K562 (cell line): ENCODE results near the gene ST6GALNAC1. TPM values are rescaled to one million over a fixed set of nuclear protein-coding genes. Genes with fewer than 3 reads are reported as not detected.

Source experiments
- CREB3 ChIP-seq: fragments of 450-650 bp; conservative IDR thresholded peaks from 2 replicates; pipeline ENCODE4 v1.6.1; 2016; ENCODE audit warnings: missing genetic modification characterization, low read depth, mild to moderate bottlenecking, missing compliant biosample characterization, moderate library complexity
- CTCFL ChIP-seq: IDR thresholded peaks from 2 replicates; pipeline ENCODE4 v1.6.1; 2011; ENCODE audit warnings: borderline replicate concordance, low read depth, mild to moderate bottlenecking, moderate library complexity, low read length; ENCODE audit not compliant: insufficient read depth, poor library complexity, severe bottlenecking
- ETS2 ChIP-seq: IDR thresholded peaks from 2 replicates; pipeline ENCODE4 v1.6.1; 2016; ENCODE audit warnings: borderline replicate concordance, missing genetic modification characterization, mild to moderate bottlenecking, moderate library complexity, missing compliant biosample characterization; ENCODE audit not compliant: poor library complexity, severe bottlenecking
- FOXJ3 ChIP-seq: sonication (generic); formaldehyde crosslinking; IDR thresholded peaks from 2 replicates; pipeline ENCODE4 v1.4.0; 2020; ENCODE audit warnings: mild to moderate bottlenecking, missing genetic modification reagents
- GATAD2B ChIP-seq: fragments of 450-650 bp; IDR thresholded peaks from 2 replicates; pipeline ENCODE4 v1.6.1; 2017; ENCODE audit warnings: mild to moderate bottlenecking, borderline replicate concordance
- MTF1 ChIP-seq: fragments of 250-450 bp; sonication (Bioruptor Pico); IDR thresholded peaks from 2 replicates; pipeline ENCODE4 v1.9.0; 2021; ENCODE audit warnings: moderate library complexity, mild to moderate bottlenecking, inconsistent platforms, borderline replicate concordance
- NBN ChIP-seq: fragments of 450-650 bp; IDR thresholded peaks from 2 replicates; pipeline ENCODE4 v1.6.1; 2016; ENCODE audit warnings: low read depth, mild to moderate bottlenecking
- PCBP1 ChIP-seq: fragments of 200-400 bp; formaldehyde crosslinking; IDR thresholded peaks from 2 replicates; pipeline ENCODE4 v1.6.1; 2018; ENCODE audit warnings: mild to moderate bottlenecking, low read depth, low read length; ENCODE audit not compliant: poor library complexity, severe bottlenecking
- POLR2AphosphoS2 ChIP-seq: IDR thresholded peaks from 2 replicates; pipeline ENCODE4 v1.6.1; 2012; ENCODE audit warnings: low read length, improper control_type of control experiment
- RERE ChIP-seq: sonication (generic); formaldehyde crosslinking; IDR thresholded peaks from 2 replicates; pipeline ENCODE4 v1.8.0; 2023; ENCODE audit warnings: missing genetic modification reagents, mild to moderate bottlenecking, borderline replicate concordance
- RUNX1 ChIP-seq: sonication (generic); IDR thresholded peaks from 2 replicates; pipeline ENCODE4 v1.6.1; 2016; ENCODE audit warnings: antibody characterized with exemption, low read depth
- SMARCE1 ChIP-seq: fragments of 450-650 bp; IDR thresholded peaks from 2 replicates; pipeline ENCODE4 v1.7.1; 2016; ENCODE audit warnings: mild to moderate bottlenecking
- TRIM28 ChIP-seq: fragments of 450-650 bp; IDR thresholded peaks from 2 replicates; pipeline ENCODE4 v1.6.1; 2017
- ZFPM2 ChIP-seq: fragments of 250-450 bp; sonication (Bioruptor Pico); IDR thresholded peaks from 2 replicates; pipeline ENCODE4 v1.5.1; 2022; ENCODE audit warnings: mild to moderate bottlenecking
- ZNF24 ChIP-seq: fragments of 450-650 bp; IDR thresholded peaks from 2 replicates; pipeline ENCODE4 v1.6.1; 2016
- ZNF253 ChIP-seq: fragments of 250-450 bp; sonication (Bioruptor Pico); conservative IDR thresholded peaks from 2 replicates; pipeline ENCODE4 v1.6.1; 2021; ENCODE audit warnings: mild to moderate bottlenecking
- ZNF395 ChIP-seq: fragments of 200-800 bp; sonication (Bioruptor generic); IDR thresholded peaks from 2 replicates; pipeline ENCODE4 v1.6.1; 2017; ENCODE audit warnings: missing genetic modification characterization, missing compliant biosample characterization
- ZNF778 ChIP-seq: fragments of 450-650 bp; formaldehyde crosslinking; IDR thresholded peaks from 2 replicates; pipeline ENCODE4 v1.4.0; 2020; ENCODE audit warnings: mild to moderate bottlenecking, moderate library complexity
- polyA plus RNA-seq, 8 experiments: library from polyadenylated mRNA; depleted of rRNA in 4 of 8; stranded (reverse) in 5 of 8; unstranded in 3 of 8; fragments of >200 nt; fragmentation: Nextera tagmentation in 2 of 8; fragmentation: Illumina TruSeq in 1 of 8; extraction: Ambion mirVana in 2 of 8; extraction: Trizol in 1 of 8; gene quantifications; 2 replicates each; pipeline versions ENCODE4 v1.2.1 to v1.2.3, GENCODE V29; 2011 to 2014; ENCODE audit warnings: inconsistent platforms in 1 of 8, missing spikeins in 1 of 8
- total RNA-seq, 7 experiments: library from RNA; depleted of rRNA in 6 of 7; stranded (reverse); fragments of >200 nt in 6 of 7; fragmentation: Illumina TruSeq in 2 of 7; extraction: Trizol in 2 of 7; gene quantifications; 2 replicates each; pipeline versions ENCODE4 v1.2.1 to v1.2.3, GENCODE V29; 2011 to 2021; ENCODE audit warnings: low replicate concordance in 1 of 7

ST6GALNAC1 gene
- total and polyA plus RNA-seq, 9 of the 15 experiments (the other 6 are each of a cell fraction or from before 2014, with no cell fraction given), result 20.6 to 68.4 (median 50.5) TPM

GRCh38 chr17:76643553-76644148, at the start of gene ST6GALNAC1 (continued):
- no peak for TF ChIP-seq ZFPM2 (CRISPR knock-in tag)
- peak; percentile 62; the same call in 1 of the 2 replicates for TF ChIP-seq POLR2AphosphoS2
- no peak for TF ChIP-seq PCBP1
- 0 out of 2 replicates have a peak, but pooled peaks have one; percentile 23 for TF ChIP-seq ZNF24
- TF ChIP-seq RUNX1, result no peak; the same call in 1 of the 2 replicates
- no peak for TF ChIP-seq CTCFL
- no peak for TF ChIP-seq TRIM28
- no peak for TF ChIP-seq MTF1 (CRISPR knock-in tag)
- no peak; the same call in 1 of the 2 replicates for TF ChIP-seq NBN
- no peak for TF ChIP-seq FOXJ3 (CRISPR knock-in tag)
- TF ChIP-seq SMARCE1, result 0 out of 2 replicates have a peak, but pooled peaks have one; percentile 13
- TF ChIP-seq CREB3, result peak; percentile 73; the same call in 1 of the 2 replicates
- TF ChIP-seq ETS2 (tag), result no peak
- peak; percentile 79 for TF ChIP-seq ZNF395
- peak; percentile 40; the same call in 1 of the 2 replicates for TF ChIP-seq GATAD2B
- TF ChIP-seq ZNF253 (CRISPR knock-in tag), result no peak
- no peak for TF ChIP-seq RERE (CRISPR knock-in tag)
- TF ChIP-seq ZNF778 (CRISPR knock-in tag), result no peak
